ENCODE results near the gene SLC26A11.
"Not testable (repeated sequence)": the region's sequence is repeated elsewhere in the genome, so short reads cannot be mapped to it uniquely, and the experiment has no call there.

SLC26A11 gene

GRCh38 chr17:80219013-80219762 is 1.0 kb upstream of the SLC26A11 start:
- peak; percentile 89 for DNase-seq (ENCODE audit: low spot score)

- DNase-seq (ENCODE audit: low spot score), result no peak
Observed at GRCh38 chr17:80219763-80220053, 519 bp upstream of the SLC26A11 start.

GRCh38 chr17:80220736-80221215 is 549 bp downstream of the SLC26A11 start:
- peak; percentile 69 for DNase-seq (ENCODE audit: low spot score)

- no peak for DNase-seq (ENCODE audit: low spot score)
Observed at GRCh38 chr17:80221351-80222105, 1.3 kb downstream of the SLC26A11 start.

GRCh38 chr17:80222376-80223141 is 2.3 kb downstream of the SLC26A11 start:
- no peak for DNase-seq (ENCODE audit: low spot score)

GRCh38 chr17:80223142-80223815 is 3.1 kb downstream of the SLC26A11 start:
- DNase-seq (ENCODE audit: low spot score), result no peak

- no peak for DNase-seq (ENCODE audit: low spot score)
Observed at GRCh38 chr17:80223838-80224497, 3.7 kb downstream of the SLC26A11 start.

GRCh38 chr17:80224683-80225082 is 4.5 kb downstream of the SLC26A11 start:
- DNase-seq (ENCODE audit: low spot score), result no peak

GRCh38 chr17:80225230-80225629 is 5.0 kb downstream of the SLC26A11 start:
- no peak for DNase-seq (ENCODE audit: low spot score)

GRCh38 chr17:80227156-80227555 is 6.9 kb downstream of the SLC26A11 start:
- DNase-seq (ENCODE audit: low spot score), result no peak

GRCh38 chr17:80227666-80228065 is 7.4 kb downstream of the SLC26A11 start:
- DNase-seq (ENCODE audit: low spot score), result no peak

GRCh38 chr17:80228477-80228876 is 8.2 kb downstream of the SLC26A11 start:
- no peak for DNase-seq (ENCODE audit: low spot score)

- no peak for DNase-seq (ENCODE audit: low spot score)
Observed at GRCh38 chr17:80229011-80229410, 8.8 kb downstream of the SLC26A11 start.

- no peak for DNase-seq (ENCODE audit: low spot score)
Observed at GRCh38 chr17:80232438-80232837, 12.2 kb downstream of the SLC26A11 start.

GRCh38 chr17:80233202-80233601 is 13.0 kb downstream of the SLC26A11 start:
- no peak for DNase-seq (ENCODE audit: low spot score)

- no peak for DNase-seq (ENCODE audit: low spot score)
Observed at GRCh38 chr17:80236911-80237310, 16.7 kb downstream of the SLC26A11 start.

- DNase-seq (ENCODE audit: low spot score), result no peak
Observed at GRCh38 chr17:80237386-80237785, 17.2 kb downstream of the SLC26A11 start.

GRCh38 chr17:80242505-80242904 is 22.3 kb downstream of the SLC26A11 start:
- no peak for DNase-seq (ENCODE audit: low spot score)

GRCh38 chr17:80243526-80244433 is 23.6 kb downstream of the SLC26A11 start:
- no peak for DNase-seq (ENCODE audit: low spot score)

- not testable (repeated sequence) for DNase-seq (ENCODE audit: low spot score)
Observed at GRCh38 chr17:80244448-80244847, 24.2 kb downstream of the SLC26A11 start.
